HG03097 (cell line): ENCODE measurements around the gene PDE7B.

Experiments used
- ATAC-seq: cut with Tn5 transposase; IDR thresholded peaks from one replicate; pipeline ENCODE4 v1.9.1; 2021; ENCODE audit not compliant: unreplicated experiment, low FRiP score

The PDE7B gene

GRCh38 chr6:136016228-136017225 is 165.0 kb downstream of the PDE7B start:
- no peak for ATAC-seq

- no peak for ATAC-seq
Measured at GRCh38 chr6:136020691-136021090, 169.2 kb downstream of the PDE7B start.

- ATAC-seq, result no peak
Measured at GRCh38 chr6:136022224-136022874, 170.8 kb downstream of the PDE7B start.

- no peak for ATAC-seq
Measured at GRCh38 chr6:136024711-136025110, 173.2 kb downstream of the PDE7B start.

GRCh38 chr6:136025736-136026135 is 174.2 kb downstream of the PDE7B start:
- ATAC-seq, result no peak

GRCh38 chr6:136030131-136030530 is 178.6 kb downstream of the PDE7B start:
- ATAC-seq, result no peak

- no peak for ATAC-seq
Measured at GRCh38 chr6:136031982-136032381, 180.5 kb downstream of the PDE7B start.

- ATAC-seq, result no peak
Measured at GRCh38 chr6:136033416-136033815, 181.9 kb downstream of the PDE7B start.

- ATAC-seq, result no peak
Measured at GRCh38 chr6:136034422-136034821, 182.9 kb downstream of the PDE7B start.

GRCh38 chr6:136035378-136036070 is 184.0 kb downstream of the PDE7B start:
- ATAC-seq, result no peak

GRCh38 chr6:136036071-136036380 is 184.5 kb downstream of the PDE7B start:
- no peak for ATAC-seq

- no peak for ATAC-seq
Measured at GRCh38 chr6:136036601-136037000, 185.1 kb downstream of the PDE7B start.

GRCh38 chr6:136037242-136037875 is 185.9 kb downstream of the PDE7B start:
- ATAC-seq, result no peak

- no peak for ATAC-seq
Measured at GRCh38 chr6:136037876-136038460, 186.5 kb downstream of the PDE7B start.

GRCh38 chr6:136038531-136038930 is 187.0 kb downstream of the PDE7B start:
- ATAC-seq, result no peak

GRCh38 chr6:136039185-136039584 is 187.7 kb downstream of the PDE7B start:
- ATAC-seq, result no peak

GRCh38 chr6:136050475-136050874 is 199.0 kb downstream of the PDE7B start:
- ATAC-seq, result no peak

GRCh38 chr6:136051140-136051775 is 199.8 kb downstream of the PDE7B start:
- no peak for ATAC-seq

- no peak for ATAC-seq
Measured at GRCh38 chr6:136052031-136052430, 200.5 kb downstream of the PDE7B start.

- no peak for ATAC-seq
Measured at GRCh38 chr6:136058852-136059251, 207.4 kb downstream of the PDE7B start.
